DOHH2 (cell line): ENCODE data around the gene TINAGL1.

Source experiments
- H3F3A ChIP-seq: fragments of 200-600 bp; sonication (generic), shearing (Covaris generic); 2 replicates; pipeline ENCODE4 v1.6.0; 2016; ENCODE audit warnings: antibody characterized with exemption, mild to moderate bottlenecking; ENCODE audit not compliant: control insufficient read depth, insufficient read depth
- H3K27ac ChIP-seq: fragments of 200-600 bp; sonication (generic); 2 replicates; pipeline ENCODE4 v1.5.1; 2014; ENCODE audit warnings: low read depth, mild to moderate bottlenecking, low read length, moderate library complexity
- H3K27me3 ChIP-seq: fragments of 200-600 bp; sonication (generic); 2 replicates; pipeline ENCODE4 v1.6.1; 2014; ENCODE audit warnings: mild to moderate bottlenecking, low read length, mixed read lengths; ENCODE audit not compliant: control insufficient read depth
- H3K36me3 ChIP-seq: fragments of 200-600 bp; sonication (generic); 2 replicates; pipeline ENCODE4 v1.6.1; 2014; ENCODE audit warnings: mild to moderate bottlenecking, low read length, moderate library complexity, mixed read lengths; ENCODE audit not compliant: control insufficient read depth
- H3K4me1 ChIP-seq: fragments of 200-600 bp; sonication (generic); 2 replicates; pipeline ENCODE4 v1.6.1; 2014; ENCODE audit warnings: mild to moderate bottlenecking, low read length, mixed read lengths; ENCODE audit not compliant: control insufficient read depth
- H3K4me2 ChIP-seq: fragments of 200-600 bp; sonication (generic); 2 replicates; pipeline ENCODE4 v1.6.0; 2014; ENCODE audit warnings: mild to moderate bottlenecking, low read length, moderate library complexity
- H3K4me3 ChIP-seq: fragments of 200-600 bp; sonication (generic); 2 replicates; pipeline ENCODE4 v1.5.1; 2014; ENCODE audit warnings: mild to moderate bottlenecking, low read length, mixed read lengths
- H3K79me2 ChIP-seq: fragments of 200-600 bp; sonication (generic); 2 replicates; pipeline ENCODE4 v1.6.1; 2014; ENCODE audit warnings: mild to moderate bottlenecking, low read length, mixed read lengths; ENCODE audit not compliant: control insufficient read depth
- H3K9me2 ChIP-seq: fragments of 200-600 bp; sonication (generic); replicated peaks from 2 replicates; pipeline ENCODE4 v1.6.1; 2014; ENCODE audit warnings: mild to moderate bottlenecking, low read length, mixed read lengths; ENCODE audit not compliant: control insufficient read depth
- H3K9me3 ChIP-seq: fragments of 200-600 bp; sonication (generic); 2 replicates; pipeline ENCODE4 v1.6.1; 2014; ENCODE audit warnings: antibody characterized with exemption, low read length, mixed read lengths; ENCODE audit not compliant: control insufficient read depth, insufficient read depth
- H4K20me1 ChIP-seq: fragments of 200-600 bp; sonication (generic); 2 replicates; pipeline ENCODE4 v1.6.0; 2014; ENCODE audit warnings: low read depth, mild to moderate bottlenecking, antibody characterized with exemption, low read length, moderate library complexity; ENCODE audit not compliant: control insufficient read depth, insufficient read depth
- EZH2phosphoT487 ChIP-seq: fragments of 200-600 bp; sonication (generic); IDR thresholded peaks from 2 replicates; pipeline ENCODE4 v1.6.1; 2017; ENCODE audit warnings: borderline replicate concordance, mild to moderate bottlenecking, antibody characterized with exemption, low read length, moderate library complexity, mixed read lengths
- TF ChIP-seq, protein P1 (sequence below): fragments of 200-600 bp; sonication (generic); IDR thresholded peaks from one replicate; pipeline ENCODE4 v1.5.1; 2014; ENCODE audit warnings: antibody characterized with exemption, mild to moderate bottlenecking, low read depth, low read length; ENCODE audit not compliant: poor library complexity, severe bottlenecking

Gene TINAGL1

DNA sequence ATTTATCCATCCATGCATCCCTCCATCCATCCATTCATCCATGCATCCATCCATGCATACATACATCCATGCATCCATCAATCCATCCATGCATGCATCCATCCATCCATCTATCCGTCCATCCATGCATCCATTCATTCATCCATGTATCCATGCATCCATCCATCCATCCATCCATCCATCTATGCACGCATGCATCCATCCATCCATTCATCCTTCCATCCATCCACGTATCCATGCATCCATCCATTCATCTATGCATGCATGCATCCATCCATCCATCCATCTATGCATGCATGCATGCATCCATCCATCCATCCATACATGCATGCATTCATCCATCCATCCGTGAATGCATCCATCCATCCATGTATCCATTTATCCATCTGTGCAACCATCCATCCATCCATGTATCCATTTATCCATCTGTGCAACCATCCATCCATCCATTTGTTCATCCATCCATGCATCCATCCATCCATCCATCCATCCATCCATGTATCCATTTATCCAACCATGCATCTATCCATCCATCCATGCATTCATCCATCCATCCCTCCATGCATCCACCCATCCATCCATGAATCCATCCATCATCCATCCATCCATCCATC, 30.3 kb upstream of the TINAGL1 start:
- Histone ChIP-seq H3K27me3 (no peaks in the 10 kb centered on the region), H4K20me1 (no peaks in the 10 kb centered on the region), H3K4me1 (peaks cover 29% of the 10 kb centered on the region), H3K4me2 (no peak overlapping the region), H3K9me3 (peaks cover 9% of the 10 kb centered on the region; the same call in 1 of the 2 replicates), H3K4me3 (no peak overlapping the region), H3K36me3 (no peaks in the 10 kb centered on the region), H3K27ac (no peak overlapping the region), H3K79me2 (no peaks in the 10 kb centered on the region), H3K9me2 (no peaks in the 10 kb centered on the region), H3F3A (peaks cover under 1% of the 10 kb centered on the region; the same call in 1 of the 2 replicates)
- no peak for TF ChIP-seq EZH2phosphoT487
- TF ChIP-seq, protein P1, sequence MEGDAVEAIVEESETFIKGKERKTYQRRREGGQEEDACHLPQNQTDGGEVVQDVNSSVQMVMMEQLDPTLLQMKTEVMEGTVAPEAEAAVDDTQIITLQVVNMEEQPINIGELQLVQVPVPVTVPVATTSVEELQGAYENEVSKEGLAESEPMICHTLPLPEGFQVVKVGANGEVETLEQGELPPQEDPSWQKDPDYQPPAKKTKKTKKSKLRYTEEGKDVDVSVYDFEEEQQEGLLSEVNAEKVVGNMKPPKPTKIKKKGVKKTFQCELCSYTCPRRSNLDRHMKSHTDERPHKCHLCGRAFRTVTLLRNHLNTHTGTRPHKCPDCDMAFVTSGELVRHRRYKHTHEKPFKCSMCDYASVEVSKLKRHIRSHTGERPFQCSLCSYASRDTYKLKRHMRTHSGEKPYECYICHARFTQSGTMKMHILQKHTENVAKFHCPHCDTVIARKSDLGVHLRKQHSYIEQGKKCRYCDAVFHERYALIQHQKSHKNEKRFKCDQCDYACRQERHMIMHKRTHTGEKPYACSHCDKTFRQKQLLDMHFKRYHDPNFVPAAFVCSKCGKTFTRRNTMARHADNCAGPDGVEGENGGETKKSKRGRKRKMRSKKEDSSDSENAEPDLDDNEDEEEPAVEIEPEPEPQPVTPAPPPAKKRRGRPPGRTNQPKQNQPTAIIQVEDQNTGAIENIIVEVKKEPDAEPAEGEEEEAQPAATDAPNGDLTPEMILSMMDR = no peak

GRCh38 chr1:31548534-31548906, 27.8 kb upstream of the TINAGL1 start:
- H3K4me3 ChIP-seq = peak overlapping the region; percentile 71

DNA sequence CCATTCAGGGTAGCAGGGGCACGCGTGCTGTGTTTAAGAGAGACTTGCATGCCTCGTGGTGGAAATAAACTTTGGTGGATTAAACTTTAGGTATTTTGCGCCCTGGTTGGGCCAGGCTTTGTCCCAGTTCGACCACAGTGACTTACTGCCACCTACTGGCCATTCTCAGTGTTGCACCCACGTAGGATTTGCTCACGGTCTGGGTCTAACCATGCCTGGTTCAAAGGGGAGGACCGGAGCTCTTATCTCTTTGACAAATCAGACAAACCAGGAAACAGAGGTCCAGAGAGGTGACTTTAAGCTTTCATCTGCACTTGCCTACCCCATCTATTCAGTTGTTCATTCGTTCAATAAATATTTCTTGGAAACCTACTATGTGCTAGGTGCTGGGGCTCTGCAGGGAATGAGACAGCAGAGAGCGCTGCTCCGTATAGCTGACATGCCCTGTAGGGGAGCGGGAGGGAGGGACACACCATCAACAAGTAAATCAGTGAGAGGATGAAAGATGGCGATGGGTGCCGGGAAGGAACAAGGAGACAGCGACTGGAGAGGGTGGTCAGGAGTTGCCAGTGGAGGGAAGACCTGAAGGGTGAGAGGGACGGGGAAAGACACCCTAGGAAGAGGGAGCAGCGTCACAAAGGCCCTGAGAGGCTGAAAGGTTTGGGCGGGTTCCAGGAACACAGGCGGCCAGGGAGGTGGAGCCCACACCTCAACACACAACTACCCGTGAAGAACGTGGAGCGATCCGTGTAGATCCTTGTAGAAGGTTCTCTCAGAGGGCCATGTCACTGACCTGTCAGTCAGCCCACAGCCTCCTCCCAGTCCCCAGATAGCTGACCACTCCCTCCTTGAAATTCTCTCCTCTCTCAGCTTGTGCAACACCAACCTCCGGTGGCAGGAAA, 27.2 kb upstream of the TINAGL1 start:
- Histone ChIP-seq H3F3A (peaks cover 13% of the 10 kb centered on the region), H3K27ac (peak overlapping the region; percentile 68), H3K79me2 (no peaks in the 10 kb centered on the region), H3K9me3 (no peaks in the 10 kb centered on the region), H3K36me3 (no peaks in the 10 kb centered on the region), H3K4me1 (peaks cover 33% of the 10 kb centered on the region), H3K27me3 (no peaks in the 10 kb centered on the region), H3K9me2 (no peaks in the 10 kb centered on the region), H3K4me2 (peak overlapping the region; percentile 87), H3K4me3 (peak overlapping the region; percentile 71), H4K20me1 (no peaks in the 10 kb centered on the region)
- TF ChIP-seq EZH2phosphoT487 = no peak
- TF ChIP-seq, protein P1 = peak; percentile 99

More at GRCh38 chr1:31548534-31548906, 27.8 kb upstream of the TINAGL1 start:
- Histone ChIP-seq H3K36me3 (no peaks in the 10 kb centered on the region), H3K79me2 (no peaks in the 10 kb centered on the region), H3K9me2 (no peaks in the 10 kb centered on the region), H3F3A (peaks cover 8% of the 10 kb centered on the region), H3K27me3 (no peaks in the 10 kb centered on the region), H3K4me1 (peaks cover 29% of the 10 kb centered on the region), H4K20me1 (no peaks in the 10 kb centered on the region), H3K27ac (peak overlapping the region; percentile 68; the same call in 1 of the 2 replicates), H3K4me2 (peak overlapping the region; percentile 87), H3K9me3 (no peaks in the 10 kb centered on the region)
- TF ChIP-seq, protein P1 = no peak
- no peak for TF ChIP-seq EZH2phosphoT487
